ENCODE results near the gene EPS15. TPM values are rescaled to one million over a fixed set of nuclear protein-coding genes. Genes with fewer than 3 reads are reported as not detected.
A peak's percentile ranks its signal among the peaks of the same experiment; 100 is the strongest.

Gene EPS15
- total and polyA plus RNA-seq, 9 of the 15 experiments (the other 6 are each of a cell fraction or from before 2014, with no cell fraction given) = 23.1 to 69.0 (median 41.7) TPM

GRCh38 chr1:51518033-51518585 is 957 bp downstream of the EPS15 start (continued):
- peak; percentile 79 for TF ChIP-seq KDM5B (IDR thresholded peaks at IDR 0.05; ENCODE audit: insufficient replicate concordance, low read depth, low read length)
- TF ChIP-seq ESRRB (CRISPR knock-in tag; IDR thresholded peaks at IDR 0.05; ENCODE audit: borderline replicate concordance) = no peak
- TF ChIP-seq RBM39 (optimal IDR thresholded peaks at IDR 0.05; ENCODE audit: low read depth, low read length) = peak; percentile 80
- peak; percentile 62 for TF ChIP-seq SAP30 (IDR thresholded peaks at IDR 0.05; ENCODE audit: borderline replicate concordance, insufficient read depth, low read depth, low read length, poor library complexity, severe bottlenecking)
- peak; percentile 80; the same call in 1 of the 2 replicates for TF ChIP-seq SP1 (CRISPR knock-in tag; IDR thresholded peaks at IDR 0.05)
- TF ChIP-seq ARID4B (CRISPR knock-in tag; IDR thresholded peaks at IDR 0.05) = peak; percentile 59
- peak; percentile 82 for TF ChIP-seq TAF1 (IDR thresholded peaks at IDR 0.05; ENCODE audit: control insufficient read depth, extremely low read depth, insufficient read depth, low read length, severe bottlenecking)
- TF ChIP-seq MBD2 (IDR thresholded peaks at IDR 0.05; ENCODE audit: borderline replicate concordance, low read depth) = peak; percentile 79

All from K562 (cell line).